OCI-LY3 (cell line): ENCODE data around the gene AFAP1.

Experiments
- H2AFZ ChIP-seq: fragments of 200-600, 300-600 bp; shearing (Covaris generic); 2 replicates; pipeline ENCODE4 v1.6.0; 2014; ENCODE audit warnings: antibody characterized with exemption, low read depth, low read length
- H3K27ac ChIP-seq: fragments of 200-600, 300-600 bp; sonication (generic); 2 replicates; pipeline ENCODE4 v1.5.1; 2014; ENCODE audit warnings: mild to moderate bottlenecking, low read length, moderate library complexity, mixed read lengths
- H3K27me3 ChIP-seq: fragments of 200-600, 300-600 bp; sonication (generic); 2 replicates; pipeline ENCODE4 v1.6.1; 2014; ENCODE audit warnings: low read depth, low read length, mixed read lengths
- H3K36me3 ChIP-seq: fragments of 200-600, 300-600 bp; sonication (generic); replicated peaks from 2 replicates; pipeline ENCODE3; 2014; ENCODE audit warnings: low read depth, low read length, mixed read lengths
- H3K4me1 ChIP-seq: fragments of 300-600, 200-600 bp; sonication (generic); 2 replicates; pipeline ENCODE4 v1.6.1; 2014; ENCODE audit warnings: low read length, mixed read lengths
- H3K4me2 ChIP-seq: fragments of 200-600, 300-600 bp; sonication (generic); 2 replicates; pipeline ENCODE4 v1.6.1; 2014; ENCODE audit warnings: low read length, mixed read lengths
- H3K4me3 ChIP-seq: fragments of 300-600, 200-600 bp; sonication (generic); 2 replicates; pipeline ENCODE4 v1.5.1; 2014; ENCODE audit warnings: antibody characterized with exemption, mild to moderate bottlenecking, low read length, moderate library complexity
- H3K79me2 ChIP-seq: fragments of 300-600, 200-600 bp; shearing (Covaris generic); 2 replicates; pipeline ENCODE4 v1.6.1; 2014; ENCODE audit warnings: mild to moderate bottlenecking, low read length, mixed read lengths
- H3K9ac ChIP-seq: fragments of 300-600, 200-600 bp; shearing (Covaris generic); 2 replicates; pipeline ENCODE4 v1.6.0; 2014; ENCODE audit warnings: mild to moderate bottlenecking, low read length, moderate library complexity
- H3K9me3 ChIP-seq: fragments of 200-600, 300-600 bp; shearing (Covaris generic); 2 replicates; pipeline ENCODE4 v1.6.1; 2014; ENCODE audit warnings: low read length, mixed read lengths; ENCODE audit not compliant: insufficient read depth
- H4K20me1 ChIP-seq: fragments of 200-600, 300-600 bp; sonication (generic); 2 replicates; pipeline ENCODE4 v1.6.1; 2016; ENCODE audit warnings: low read length, mixed read lengths; ENCODE audit not compliant: insufficient read depth
- CTCF ChIP-seq: fragments of 200-600, 300-600 bp; sonication (generic); IDR thresholded peaks from 2 replicates; pipeline ENCODE4 v1.5.1; 2014; ENCODE audit warnings: antibody characterized with exemption, low read length, low read depth
- EZH2phosphoT487 ChIP-seq: fragments of 200-600 bp; shearing (Covaris generic); IDR thresholded peaks from 2 replicates; pipeline ENCODE4 v1.6.1; 2018; ENCODE audit warnings: antibody characterized with exemption, mixed run types, low read depth

The AFAP1 gene

GRCh38 chr4:7799736-7800135 is 139.9 kb downstream of the AFAP1 start:
- Histone ChIP-seq H3K4me2 (no peak overlapping the region), H2AFZ (no peak overlapping the region), H3K9me3 (no peaks in the 10 kb centered on the region), H3K27ac (no peak overlapping the region), H4K20me1 (no peaks in the 10 kb centered on the region), H3K36me3 (no peaks in the 10 kb centered on the region), H3K4me1 (no peaks in the 10 kb centered on the region), H3K27me3 (no peaks in the 10 kb centered on the region), H3K79me2 (no peaks in the 10 kb centered on the region), H3K4me3 (no peak overlapping the region), H3K9ac (no peak overlapping the region)
- TF ChIP-seq EZH2phosphoT487 (no peak), CTCF (no peak)

GRCh38 chr4:7799306-7799705 is 140.4 kb downstream of the AFAP1 start:
- no peak overlapping the region for H2AFZ ChIP-seq
- H3K4me2 ChIP-seq, result no peak overlapping the region
- no peaks in the 10 kb centered on the region for H3K79me2 ChIP-seq
- H4K20me1 ChIP-seq, result no peaks in the 10 kb centered on the region
- no peaks in the 10 kb centered on the region for H3K9me3 ChIP-seq
- H3K27me3 ChIP-seq, result no peaks in the 10 kb centered on the region
- H3K4me1 ChIP-seq, result no peaks in the 10 kb centered on the region
- no peak overlapping the region for H3K4me3 ChIP-seq
- H3K36me3 ChIP-seq, result no peaks in the 10 kb centered on the region
- no peak overlapping the region for H3K9ac ChIP-seq
- TF ChIP-seq EZH2phosphoT487 (no peak), CTCF (no peak)
- H3K27ac ChIP-seq, result no peak overlapping the region

- H3K27me3 ChIP-seq, result no peaks in the 10 kb centered on the region
- H3K27ac ChIP-seq, result no peak overlapping the region
- H3K9me3 ChIP-seq, result no peaks in the 10 kb centered on the region
- no peaks in the 10 kb centered on the region for H3K4me1 ChIP-seq
- no peak overlapping the region for H3K4me3 ChIP-seq
- H3K4me2 ChIP-seq, result no peak overlapping the region
- no peaks in the 10 kb centered on the region for H4K20me1 ChIP-seq
- no peaks in the 10 kb centered on the region for H3K79me2 ChIP-seq
- no peak overlapping the region for H3K9ac ChIP-seq
- H3K36me3 ChIP-seq, result no peaks in the 10 kb centered on the region
- TF ChIP-seq CTCF (no peak), EZH2phosphoT487 (no peak)
- H2AFZ ChIP-seq, result no peak overlapping the region
These were observed 141.3 kb downstream of the AFAP1 start for GRCh38 chr4:7798178-7798995.

- no peak overlapping the region for H3K4me2 ChIP-seq
- H3K27me3 ChIP-seq, result no peaks in the 10 kb centered on the region
- TF ChIP-seq CTCF (no peak), EZH2phosphoT487 (no peak)
- H2AFZ ChIP-seq, result no peak overlapping the region
- H3K36me3 ChIP-seq, result no peaks in the 10 kb centered on the region
- H3K9ac ChIP-seq, result no peak overlapping the region
- H4K20me1 ChIP-seq, result no peaks in the 10 kb centered on the region
- no peaks in the 10 kb centered on the region for H3K9me3 ChIP-seq
- H3K4me1 ChIP-seq, result 0 out of 2 replicates have a peak, but pooled peaks cover 7% of the 10 kb centered on the region
- no peaks in the 10 kb centered on the region for H3K79me2 ChIP-seq
- H3K27ac ChIP-seq, result no peak overlapping the region
- H3K4me3 ChIP-seq, result no peak overlapping the region
These were observed 142.3 kb downstream of the AFAP1 start for GRCh38 chr4:7797330-7797729.
